Nephron progenitor cell (in vitro differentiated cells): ENCODE results near the gene RNASEH2B.

Source experiments
- DNase-seq: peaks from one replicate; pipeline ENCODE4 v3.0.0; 2021
- H3K27ac Mint-ChIP-seq: 2 replicates; pipeline ENCODE4 v1.8.0; 2021; ENCODE audit warnings: mild to moderate bottlenecking, moderate library complexity, mixed read lengths
- H3K27me3 Mint-ChIP-seq: 2 replicates; pipeline ENCODE4 v1.8.0; 2021; ENCODE audit warnings: mild to moderate bottlenecking, low read depth, mixed read lengths; ENCODE audit not compliant: poor library complexity
- H3K36me3 Mint-ChIP-seq: 2 replicates; pipeline ENCODE4 v1.8.0; 2021; ENCODE audit warnings: low read depth, mixed read lengths
- H3K4me1 Mint-ChIP-seq: 2 replicates; pipeline ENCODE4 v1.8.0; 2021; ENCODE audit warnings: mixed read lengths
- H3K4me3 Mint-ChIP-seq: 2 replicates; pipeline ENCODE4 v1.8.0; 2021; ENCODE audit warnings: mild to moderate bottlenecking, moderate library complexity, mixed read lengths
- H3K9me3 Mint-ChIP-seq: 2 replicates; pipeline ENCODE4 v1.8.0; 2021; ENCODE audit warnings: mild to moderate bottlenecking, moderate library complexity, mixed read lengths
- CTCF ChIP-seq: fragments of 200-600 bp; sonication (generic); IDR thresholded peaks from 2 replicates; pipeline ENCODE4 v1.5.0; 2021; ENCODE audit warnings: antibody characterized with exemption

Gene RNASEH2B

GRCh38 chr13:50941146-50941545 lies 31.6 kb downstream of the RNASEH2B start:
- Mint-ChIP-seq H3K36me3 (peaks cover 64% of the 10 kb centered on the region), H3K27me3 (no peaks in the 10 kb centered on the region), H3K9me3 (peaks cover 23% of the 10 kb centered on the region), H3K27ac (no peak overlapping the region), H3K4me1 (peaks cover 5% of the 10 kb centered on the region), H3K4me3 (no peak overlapping the region)
- no peak for DNase-seq
- no peak for TF ChIP-seq CTCF

- DNase-seq = no peak
- H3K36me3 Mint-ChIP-seq = peaks cover 48% of the 10 kb centered on the region
- H3K9me3 Mint-ChIP-seq = peaks cover 11% of the 10 kb centered on the region
- no peak for TF ChIP-seq CTCF
- H3K27me3 Mint-ChIP-seq = no peaks in the 10 kb centered on the region
- peaks cover 5% of the 10 kb centered on the region for H3K4me1 Mint-ChIP-seq
- H3K27ac Mint-ChIP-seq = no peak overlapping the region
- H3K4me3 Mint-ChIP-seq = no peak overlapping the region
Measured at GRCh38 chr13:50942630-50943311, 33.2 kb downstream of the RNASEH2B start.

- H3K9me3 Mint-ChIP-seq = no peaks in the 10 kb centered on the region
- H3K27ac Mint-ChIP-seq = no peak overlapping the region
- no peak for TF ChIP-seq CTCF
- no peaks in the 10 kb centered on the region for H3K27me3 Mint-ChIP-seq
- H3K36me3 Mint-ChIP-seq = peaks cover 47% of the 10 kb centered on the region
- no peak for DNase-seq
- no peak overlapping the region for H3K4me3 Mint-ChIP-seq
- peaks cover 11% of the 10 kb centered on the region for H3K4me1 Mint-ChIP-seq
Measured at GRCh38 chr13:50945669-50946068, 36.1 kb downstream of the RNASEH2B start.

GRCh38 chr13:50948601-50949000 lies 39.0 kb downstream of the RNASEH2B start:
- H3K27me3 Mint-ChIP-seq = no peaks in the 10 kb centered on the region
- H3K27ac Mint-ChIP-seq = no peak overlapping the region
- DNase-seq = no peak
- H3K9me3 Mint-ChIP-seq = no peaks in the 10 kb centered on the region
- peaks cover 10% of the 10 kb centered on the region for H3K4me1 Mint-ChIP-seq
- peaks cover 35% of the 10 kb centered on the region for H3K36me3 Mint-ChIP-seq
- no peak overlapping the region for H3K4me3 Mint-ChIP-seq
- TF ChIP-seq CTCF = no peak

GRCh38 chr13:50950849-50951248 lies 41.3 kb downstream of the RNASEH2B start:
- H3K9me3 Mint-ChIP-seq = no peaks in the 10 kb centered on the region
- no peak for DNase-seq
- H3K27me3 Mint-ChIP-seq = no peaks in the 10 kb centered on the region
- no peak overlapping the region for H3K27ac Mint-ChIP-seq
- peaks cover 23% of the 10 kb centered on the region for H3K36me3 Mint-ChIP-seq
- no peak for TF ChIP-seq CTCF
- peaks cover 10% of the 10 kb centered on the region for H3K4me1 Mint-ChIP-seq
- H3K4me3 Mint-ChIP-seq = no peak overlapping the region

- H3K27ac Mint-ChIP-seq = no peak overlapping the region
- H3K4me3 Mint-ChIP-seq = no peak overlapping the region
- no peaks in the 10 kb centered on the region for H3K9me3 Mint-ChIP-seq
- peaks cover 10% of the 10 kb centered on the region for H3K4me1 Mint-ChIP-seq
- H3K27me3 Mint-ChIP-seq = no peaks in the 10 kb centered on the region
- H3K36me3 Mint-ChIP-seq = peaks cover 23% of the 10 kb centered on the region
- no peak for TF ChIP-seq CTCF
- DNase-seq = no peak
Measured at GRCh38 chr13:50951366-50951765, 41.8 kb downstream of the RNASEH2B start.
